HG03469 (cell line): Measurements from ENCODE around the gene KLRK1.
"Not testable (repeated sequence)": the region's sequence is repeated elsewhere in the genome, so short reads cannot be mapped to it uniquely, and the experiment has no call there.

Experiments
- ATAC-seq: cut with Tn5 transposase; IDR thresholded peaks from one replicate; pipeline ENCODE4 v1.9.1; 2021; ENCODE audit warnings: mild to moderate bottlenecking, moderate library complexity, moderate number of reproducible peaks; ENCODE audit not compliant: unreplicated experiment

The KLRK1 gene

DNA sequence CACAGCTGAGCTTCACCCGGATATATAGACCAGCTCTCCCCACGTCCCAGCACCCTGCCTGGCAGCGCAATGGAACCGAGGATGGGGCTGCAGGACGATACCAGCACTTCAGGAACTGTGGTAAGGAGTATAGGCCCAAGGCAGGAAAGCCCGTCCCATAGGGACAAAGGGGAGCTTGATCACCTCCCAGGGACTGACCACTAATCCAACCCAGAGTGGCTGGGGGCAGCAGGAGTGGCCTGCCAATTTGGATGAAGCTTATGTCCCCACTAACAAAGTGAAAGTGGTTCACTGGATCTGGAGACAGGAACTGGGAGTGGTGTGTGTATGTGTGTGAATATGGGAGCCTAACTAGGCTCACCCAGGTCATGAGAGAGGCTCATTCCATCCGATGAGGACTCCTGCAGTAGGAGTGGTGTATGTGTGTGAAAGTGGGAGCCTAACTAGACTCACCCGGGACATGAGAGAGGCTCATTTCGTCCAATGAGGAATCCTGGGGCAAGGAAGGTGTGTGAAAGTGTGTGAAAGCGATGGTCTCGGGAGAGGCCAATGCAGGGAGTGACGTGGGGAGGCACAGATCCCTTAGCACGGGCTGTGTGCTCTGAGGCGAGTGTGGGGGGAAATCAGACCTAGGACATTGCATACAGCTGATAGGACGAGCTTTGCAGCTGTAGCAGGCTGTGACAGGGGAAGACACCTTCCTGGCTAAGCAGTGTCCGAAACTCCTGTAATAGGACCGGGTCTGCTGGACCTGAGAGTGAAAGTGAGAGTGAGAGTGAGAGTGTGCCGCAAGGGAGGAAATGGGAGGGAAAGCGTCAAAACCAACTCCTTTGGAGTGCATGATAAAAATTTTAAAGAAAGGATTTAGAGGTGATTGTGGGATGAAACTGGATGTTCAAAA, 25.7 kb downstream of the KLRK1 start:
- ATAC-seq: peak; percentile 86

DNA sequence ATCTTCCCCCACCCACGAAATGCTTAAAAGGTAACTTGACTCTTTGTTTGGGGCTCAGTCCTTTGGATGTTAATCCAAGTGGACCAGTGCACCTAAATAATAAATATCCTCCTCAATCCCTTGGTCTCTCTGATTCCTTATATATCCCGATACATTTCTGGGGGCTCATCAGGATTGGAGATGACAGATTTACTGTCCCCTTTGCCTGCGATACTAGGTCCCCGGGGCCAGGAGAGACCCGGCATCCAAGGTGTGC, 26.3 kb downstream of the KLRK1 start:
- no peak for ATAC-seq

DNA sequence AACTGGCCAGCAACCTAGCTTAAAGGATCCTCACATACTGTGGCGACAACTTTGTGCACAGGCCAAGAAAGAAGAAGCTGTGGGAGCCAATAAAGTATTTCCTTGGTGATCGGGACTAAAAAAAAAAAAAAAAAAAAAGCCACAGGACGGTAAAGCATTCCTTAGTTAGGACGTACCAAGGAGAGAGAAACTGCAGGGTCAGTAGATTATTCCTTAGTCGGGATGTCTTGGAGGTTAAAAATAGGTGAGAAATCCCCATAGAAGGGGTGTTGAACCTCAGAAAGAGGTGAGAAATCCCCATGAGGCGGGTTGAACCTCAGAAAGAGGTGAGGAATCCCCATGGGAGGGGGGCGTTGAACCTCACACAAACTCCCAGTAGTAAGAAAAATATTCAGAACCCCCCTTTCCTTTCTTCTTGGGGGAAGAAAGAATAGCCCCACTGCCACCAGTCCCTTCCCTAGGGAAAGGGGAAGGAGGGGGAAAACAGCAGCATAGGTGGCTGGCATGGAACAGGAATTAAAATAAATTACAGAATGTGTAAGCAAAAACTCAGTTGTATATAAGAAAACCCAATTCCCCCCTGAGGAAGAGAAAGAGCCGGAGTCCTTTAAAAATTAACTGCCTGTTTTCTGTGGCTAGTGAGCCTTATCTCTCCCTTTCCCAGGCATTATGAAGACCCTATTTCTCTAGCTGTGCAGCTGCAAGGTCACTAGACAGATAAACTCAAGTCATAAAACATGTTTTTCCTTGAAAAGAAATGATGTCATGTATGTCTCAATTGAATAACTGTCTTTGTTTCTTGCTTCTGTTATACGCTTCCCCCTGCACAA, 26.8 kb downstream of the KLRK1 start:
- no peak for ATAC-seq

DNA sequence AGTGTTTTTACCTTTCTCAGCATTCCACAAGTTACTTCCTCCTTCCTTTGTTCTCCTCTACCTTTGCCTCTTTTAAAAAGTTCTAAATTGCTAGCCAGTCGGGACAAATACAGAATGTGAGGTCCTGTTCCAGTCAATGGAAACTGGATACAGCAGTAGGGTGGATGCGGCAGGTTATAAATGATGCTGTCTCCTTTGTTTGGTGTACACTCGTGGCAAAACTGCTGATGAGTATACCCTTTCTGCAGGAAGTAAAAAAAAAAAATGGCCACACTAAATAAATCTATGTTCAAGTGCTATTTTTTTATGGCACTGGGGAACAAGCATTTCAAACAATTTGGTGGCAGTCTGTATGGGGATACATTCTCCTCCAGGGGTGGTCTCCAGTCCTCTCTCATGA, 27.5 kb downstream of the KLRK1 start:
- no peak for ATAC-seq

DNA sequence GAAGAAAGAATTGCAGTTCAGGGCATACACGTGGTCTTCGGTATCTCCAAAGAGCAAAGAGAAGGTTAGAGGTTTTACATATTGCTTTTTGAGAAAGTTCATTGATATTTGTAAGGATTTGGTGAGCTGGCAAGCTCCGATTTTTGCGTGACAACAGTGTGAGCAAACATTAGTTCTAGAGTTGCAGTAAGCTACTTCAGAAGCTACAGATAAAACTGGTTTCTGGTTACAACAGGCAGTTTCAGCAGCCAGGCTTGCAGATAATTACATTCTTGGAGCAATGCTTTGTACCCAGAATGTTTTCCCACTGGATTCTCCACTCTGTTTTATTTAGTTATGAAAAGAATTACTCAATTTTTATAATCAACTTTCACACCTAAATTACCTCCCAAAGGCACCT, 28.2 kb downstream of the KLRK1 start:
- ATAC-seq: no peak

DNA sequence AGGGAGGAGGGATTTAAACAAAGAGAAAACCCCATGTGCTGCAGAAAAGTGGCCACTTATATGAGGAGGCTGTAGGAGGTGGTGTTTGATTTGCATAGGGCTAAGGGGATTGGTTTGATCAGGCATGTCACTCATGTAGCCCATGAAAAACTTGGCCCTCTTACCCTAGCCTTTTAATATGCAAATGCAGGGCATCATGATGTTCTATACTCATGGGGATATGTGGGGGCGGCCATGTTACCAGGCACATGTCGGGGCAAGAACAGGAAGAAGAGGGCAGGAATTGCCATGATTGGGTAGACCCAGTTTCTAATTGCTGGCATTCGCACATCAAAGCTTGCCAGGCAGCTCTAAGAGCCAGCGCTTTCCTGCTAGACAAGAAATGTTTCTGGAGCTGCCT, 28.8 kb downstream of the KLRK1 start:
- ATAC-seq: no peak

- no peak for ATAC-seq
These were observed 30.9 kb downstream of the KLRK1 start for GRCh38 chr12:10358969-10359368.

- ATAC-seq: no peak
These were observed 31.7 kb downstream of the KLRK1 start for GRCh38 chr12:10358131-10358530.

DNA sequence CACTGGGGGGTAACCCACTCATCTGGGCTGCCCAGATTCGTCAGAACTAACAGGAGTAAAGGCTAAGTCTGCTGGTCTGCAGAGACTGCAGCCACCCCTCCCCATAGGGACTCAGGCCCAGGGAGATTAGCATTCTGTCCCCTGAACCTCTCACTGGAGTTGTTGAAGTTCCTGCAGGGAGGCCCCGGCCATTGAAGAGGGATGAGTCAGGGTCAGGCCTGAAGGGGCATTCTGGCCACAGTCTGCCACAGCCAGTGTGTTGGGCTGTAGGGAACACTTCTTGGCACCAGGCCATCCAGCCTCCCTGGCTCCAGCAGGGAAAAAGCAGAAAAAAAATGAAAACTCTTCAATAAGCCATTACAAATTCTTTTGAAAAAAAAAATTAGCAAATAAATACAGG, 35.3 kb downstream of the KLRK1 start:
- ATAC-seq: no peak

- no peak for ATAC-seq
These were observed 35.8 kb downstream of the KLRK1 start for GRCh38 chr12:10354071-10354470.

DNA sequence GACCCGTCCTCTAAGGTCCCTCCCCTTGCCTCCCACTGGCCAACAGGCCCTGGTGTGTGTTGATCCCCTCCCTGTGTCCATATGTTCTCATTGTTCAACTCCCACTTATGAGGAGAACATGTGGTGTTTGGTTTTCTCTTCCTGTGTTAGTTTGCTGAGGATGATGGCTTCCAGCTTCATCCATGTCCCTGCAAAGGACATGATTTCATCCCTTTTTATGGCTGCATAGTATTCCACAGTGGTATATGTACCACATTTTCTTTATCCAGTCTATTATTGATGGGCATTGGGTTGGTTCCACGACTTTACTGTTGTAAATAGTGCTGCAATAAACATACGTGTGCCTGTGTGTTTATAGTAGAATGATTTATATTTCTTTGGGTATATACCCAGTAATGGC, 38.4 kb downstream of the KLRK1 start:
- ATAC-seq: not testable (repeated sequence)

DNA sequence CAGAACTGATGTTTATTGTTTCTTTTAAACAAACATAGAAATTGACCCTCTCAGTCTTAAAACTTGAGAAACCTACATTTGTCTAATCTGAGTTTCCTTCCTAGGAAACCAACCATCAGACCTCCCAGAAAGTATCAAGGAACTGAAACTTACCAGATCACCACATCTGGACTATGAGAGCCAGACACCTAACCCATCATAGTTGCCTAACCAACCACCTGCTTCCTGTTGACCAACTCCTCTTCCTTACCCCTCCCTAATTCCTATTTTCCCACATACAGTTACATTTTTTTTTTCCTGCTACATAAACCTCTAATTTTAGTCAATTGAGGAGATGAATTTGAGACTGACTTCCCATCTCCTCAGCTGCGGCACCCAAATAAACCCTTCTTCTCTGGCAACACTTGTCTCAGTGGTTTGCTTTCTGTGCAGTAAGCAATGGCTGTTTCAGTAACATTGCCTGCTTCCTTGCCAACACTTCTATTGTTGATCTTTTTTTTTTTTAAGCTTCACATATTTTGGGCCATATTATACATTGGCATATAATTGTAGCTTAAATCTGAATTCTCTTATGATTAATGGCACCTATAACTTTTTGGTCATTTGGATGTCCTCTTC, 47.8 kb downstream of the KLRK1 start:
- no peak for ATAC-seq

- ATAC-seq: not testable (repeated sequence)
These were observed 48.9 kb downstream of the KLRK1 start for GRCh38 chr12:10340946-10341345.

DNA sequence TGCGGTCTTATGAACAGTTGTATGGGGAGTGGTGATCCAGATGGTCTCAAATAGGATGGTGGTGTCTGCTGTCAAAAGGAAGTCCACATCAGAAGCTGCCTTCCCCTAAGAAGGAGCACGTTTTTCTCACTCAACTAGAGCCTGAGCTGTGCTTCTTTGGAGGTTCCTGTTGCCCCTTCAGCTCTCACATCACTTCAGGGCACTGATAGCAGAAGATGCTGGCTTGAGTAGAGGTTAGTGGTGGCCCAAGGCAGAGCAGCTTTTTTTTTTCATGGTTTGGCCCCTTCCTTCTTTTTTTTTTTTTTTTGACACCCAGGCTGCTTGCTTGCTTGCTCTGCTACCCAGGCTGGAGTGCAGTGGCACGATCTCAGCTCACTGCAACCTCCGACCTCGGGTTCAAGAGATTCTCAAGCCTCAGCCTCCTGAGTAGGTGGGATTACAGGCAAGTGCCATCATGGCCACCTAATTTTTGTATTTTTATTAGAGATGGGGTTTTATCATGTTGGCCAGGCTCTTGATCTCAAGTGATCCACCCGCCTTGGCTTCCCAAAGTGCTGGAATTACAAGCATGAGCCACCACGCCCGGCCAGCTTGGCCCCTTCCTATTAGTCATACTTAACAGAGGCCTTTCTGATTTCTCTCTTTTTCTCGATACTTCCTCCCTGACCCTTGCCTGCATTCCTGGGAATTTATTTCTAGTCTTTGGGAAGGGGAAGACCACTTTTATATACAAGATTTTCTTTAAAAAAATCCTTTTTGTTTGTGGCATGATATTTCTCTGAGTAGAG, 50.6 kb downstream of the KLRK1 start:
- ATAC-seq: no peak

DNA sequence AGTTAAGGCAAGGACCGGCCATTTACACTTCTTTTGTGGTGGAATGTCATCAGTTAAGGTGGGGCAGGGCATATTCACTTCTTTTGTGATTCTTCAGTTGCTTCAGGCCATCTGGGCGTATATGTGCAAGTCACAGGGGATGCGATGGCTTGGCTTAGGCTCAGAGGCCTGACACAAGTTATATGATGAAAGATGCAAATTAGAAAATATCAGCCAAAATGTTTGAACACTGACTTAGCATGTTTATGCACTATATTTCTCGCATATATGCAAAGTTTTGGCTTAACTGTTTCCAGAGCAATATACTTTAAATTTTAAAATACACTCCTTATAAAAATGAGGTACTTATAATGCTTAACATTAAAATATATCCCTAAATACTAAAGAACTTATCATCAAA, 51.4 kb downstream of the KLRK1 start:
- not testable (repeated sequence) for ATAC-seq

- ATAC-seq: not testable (repeated sequence)
These were observed 53.6 kb downstream of the KLRK1 start for GRCh38 chr12:10336196-10336595.

DNA sequence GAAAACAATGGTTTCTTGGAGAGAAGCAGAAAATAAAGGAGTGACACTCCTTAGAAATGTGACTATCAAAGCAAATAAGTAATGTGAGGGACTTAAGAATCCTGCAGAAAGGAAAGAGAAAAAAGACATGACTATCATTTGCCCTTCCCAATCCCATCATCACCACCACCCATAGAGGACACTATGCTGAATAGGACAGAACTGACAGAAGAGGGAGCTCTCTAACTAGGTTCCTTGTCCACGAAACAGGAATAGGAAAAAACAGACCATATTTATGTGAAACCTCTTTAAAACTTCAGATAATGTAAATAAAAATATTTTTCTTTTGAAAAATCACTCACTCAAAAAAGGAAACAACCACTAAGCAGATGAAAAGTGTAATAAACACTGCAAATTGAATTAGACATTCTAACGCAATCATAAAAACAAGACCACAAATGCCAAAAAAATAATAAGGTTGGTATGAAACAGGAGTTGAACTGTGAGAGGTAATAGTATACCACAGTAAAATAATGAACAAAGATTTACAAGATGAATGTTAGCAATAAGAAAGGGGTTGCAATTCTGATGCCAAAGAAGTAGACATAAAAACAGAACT, 58.1 kb downstream of the KLRK1 start:
- no peak for ATAC-seq

DNA sequence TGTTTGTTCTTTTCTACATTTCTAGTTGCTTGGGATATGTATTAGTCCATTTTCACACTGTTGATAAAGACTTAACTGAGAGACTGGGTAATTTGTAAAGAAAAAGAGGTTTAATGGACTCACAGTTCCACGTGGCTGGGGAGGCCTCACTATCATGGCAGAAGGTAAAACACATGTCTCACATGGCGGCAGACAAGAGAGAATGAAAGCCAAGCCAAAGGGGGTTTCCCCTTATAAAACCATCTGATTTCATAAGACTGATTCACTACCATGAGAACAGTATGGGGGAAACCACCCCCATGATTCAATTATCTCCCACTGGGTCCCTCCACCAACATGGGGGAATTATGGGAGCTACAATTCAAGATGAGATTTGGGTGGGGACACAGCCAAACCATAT, 61.1 kb downstream of the KLRK1 start:
- not testable (repeated sequence) for ATAC-seq
